ENCODE results near the gene GEMIN2. TPM values are rescaled to one million over a fixed set of nuclear protein-coding genes. Genes with fewer than 3 reads are reported as not detected.
"Not testable (repeated sequence)": the region's sequence is repeated elsewhere in the genome, so short reads cannot be mapped to it uniquely, and the experiment has no call there.

GEMIN2 gene
- polyA plus RNA-seq, 12 donors = 12.4 to 23.5 (median 20.2) TPM; not detected in 2

DNA sequence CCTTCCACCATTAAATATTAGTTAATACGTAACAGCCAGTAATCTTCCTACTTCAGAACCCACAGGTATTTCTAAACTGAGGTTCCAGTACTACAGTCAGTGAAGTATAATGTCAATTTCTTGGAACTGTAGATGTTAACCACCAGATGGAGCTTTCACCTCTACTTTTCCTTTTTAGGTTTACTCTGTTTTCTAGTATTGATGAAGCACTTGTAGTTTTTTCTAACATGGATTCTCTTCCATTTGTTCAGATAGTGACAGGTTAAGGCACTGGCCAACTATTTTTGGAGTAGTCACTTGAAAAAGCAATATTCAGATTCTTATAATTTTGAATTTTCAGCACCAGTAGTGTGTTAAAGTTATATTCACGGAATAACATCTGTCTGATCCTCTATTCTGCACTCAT, 6.5 kb upstream of the GEMIN2 start:
- DNase-seq = no peak

DNA sequence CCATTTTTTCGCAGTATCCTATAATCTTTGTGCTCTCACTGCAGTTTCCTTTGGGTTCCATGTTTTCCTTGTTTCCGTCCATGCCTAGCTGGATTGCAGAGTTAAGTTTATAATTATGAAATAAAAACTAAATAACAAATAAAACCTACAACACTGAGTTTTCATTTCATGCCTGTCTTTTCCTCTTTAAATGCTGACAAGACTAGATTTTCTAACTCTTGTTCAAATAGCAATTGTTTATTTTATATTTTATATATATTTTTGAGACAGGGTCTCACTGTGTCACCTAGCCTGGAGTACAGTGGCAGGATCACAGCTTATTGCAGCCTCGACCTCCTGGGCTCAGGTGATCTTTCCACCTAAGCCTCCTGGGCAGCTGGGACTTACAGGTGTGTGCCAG, 5.3 kb upstream of the GEMIN2 start:
- no peak for DNase-seq

DNA sequence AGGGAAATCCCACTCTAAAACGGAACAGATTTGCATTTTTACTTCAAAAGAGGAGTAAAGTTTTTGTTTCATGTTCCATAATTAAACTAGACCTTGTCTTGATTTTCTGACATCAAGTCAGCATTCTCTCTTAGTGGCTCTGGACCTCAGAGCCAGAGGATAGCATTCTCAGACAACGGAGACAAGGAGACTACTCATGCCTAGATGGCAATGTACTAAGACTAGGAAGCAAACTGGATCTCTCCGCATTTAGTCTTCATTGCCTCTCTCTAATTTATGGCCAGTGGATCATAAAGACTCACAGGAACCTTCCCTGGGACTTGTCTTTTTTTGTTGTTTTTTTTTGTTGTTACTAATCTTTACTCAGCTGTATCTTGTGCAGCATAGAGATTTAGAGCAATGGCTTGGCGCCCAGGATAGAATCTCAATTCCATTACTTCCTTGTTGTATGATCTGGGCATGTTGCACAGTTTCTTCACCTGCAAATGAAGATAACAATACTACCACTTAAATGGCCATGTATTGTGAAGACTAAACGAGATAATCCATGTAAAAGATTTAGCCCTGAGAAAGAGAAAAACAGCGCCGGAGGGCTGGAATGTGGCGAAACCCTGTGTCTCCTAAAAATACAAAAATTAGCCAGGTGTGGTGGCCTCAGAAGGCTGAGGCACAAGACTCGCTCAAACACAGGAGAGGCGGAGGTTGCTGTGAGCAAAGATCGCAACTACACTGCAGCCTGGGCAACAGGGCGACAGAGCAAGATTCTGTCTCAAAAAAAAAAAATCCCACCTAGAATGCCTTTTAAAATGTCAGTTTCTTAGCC, 4.0 kb upstream of the GEMIN2 start:
- DNase-seq = no peak

DNA sequence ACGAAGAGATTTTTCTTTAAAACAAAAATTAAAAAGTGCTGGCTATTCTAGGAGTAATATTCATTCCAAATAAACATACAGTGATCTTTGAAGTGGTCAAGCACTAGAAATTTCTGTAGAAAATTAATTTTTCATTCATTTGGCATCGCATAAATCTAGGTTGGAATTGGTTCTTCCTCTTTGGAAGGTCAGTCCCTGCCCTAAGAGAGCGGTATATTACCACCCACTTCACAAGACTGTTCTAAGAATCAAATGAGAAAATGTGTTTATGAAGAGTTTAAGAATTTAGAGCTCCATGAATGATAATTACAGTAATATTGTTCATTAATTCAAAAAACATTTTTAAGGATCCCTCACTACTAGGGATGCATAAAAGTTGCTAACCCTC, 444 bp upstream of the GEMIN2 start:
- no peak for DNase-seq

DNA sequence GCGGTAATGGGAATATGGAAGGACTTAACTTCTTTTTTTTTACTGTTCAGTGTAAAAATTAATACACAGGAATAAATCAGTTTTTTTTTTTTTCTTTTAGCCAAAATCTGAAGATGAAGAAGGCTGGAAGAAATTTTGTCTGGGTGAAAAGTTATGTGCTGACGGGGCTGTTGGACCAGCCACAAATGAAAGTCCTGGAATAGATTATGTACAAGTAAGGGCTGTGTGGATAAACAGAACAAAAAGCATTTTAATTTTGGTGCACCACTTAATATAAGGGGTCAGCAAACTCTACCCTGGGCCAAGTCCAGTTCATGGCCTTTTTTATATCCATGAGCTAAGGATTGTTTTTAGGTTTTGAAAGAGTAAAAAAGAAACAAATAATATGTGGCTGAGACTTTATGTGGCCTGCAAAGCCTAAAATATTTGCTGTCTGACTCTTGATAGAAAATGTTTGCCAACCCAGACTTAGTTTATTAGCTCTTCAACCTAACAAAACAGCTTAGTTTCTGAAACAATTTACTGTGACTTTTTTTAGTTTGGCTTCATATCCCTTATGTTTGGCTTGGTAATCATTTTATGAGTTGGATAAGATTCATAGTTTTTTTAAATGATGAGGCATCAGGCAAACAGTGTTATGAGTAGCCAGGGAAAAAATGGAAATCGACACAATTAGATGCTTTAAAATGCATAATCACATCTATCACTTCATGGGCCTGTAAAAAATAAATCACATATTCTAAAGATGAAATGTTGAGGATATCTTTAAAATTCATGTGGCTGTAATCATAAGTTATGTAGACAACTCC, 8.4 kb downstream of the GEMIN2 start:
- DNase-seq = no peak

DNA sequence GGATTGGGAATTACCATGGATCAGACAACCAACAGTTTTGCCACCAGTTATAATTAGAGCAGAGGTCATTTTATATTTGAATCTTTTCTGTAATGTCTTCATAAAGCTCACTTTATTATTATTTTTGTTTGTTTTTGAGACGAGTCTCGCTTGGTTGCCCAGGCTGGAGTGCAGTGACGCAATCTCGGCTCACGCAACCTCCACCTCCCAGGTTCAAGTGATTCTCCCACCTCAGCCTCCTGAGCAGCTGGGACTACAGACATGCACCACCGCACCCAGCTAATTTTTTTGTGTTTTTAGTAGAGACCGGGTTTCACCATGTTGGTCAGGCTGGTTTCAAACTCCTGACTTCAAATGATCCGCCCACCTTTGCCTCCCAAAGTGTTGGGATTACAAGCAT, 23.7 kb downstream of the GEMIN2 start:
- not testable (repeated sequence) for DNase-seq

DNA sequence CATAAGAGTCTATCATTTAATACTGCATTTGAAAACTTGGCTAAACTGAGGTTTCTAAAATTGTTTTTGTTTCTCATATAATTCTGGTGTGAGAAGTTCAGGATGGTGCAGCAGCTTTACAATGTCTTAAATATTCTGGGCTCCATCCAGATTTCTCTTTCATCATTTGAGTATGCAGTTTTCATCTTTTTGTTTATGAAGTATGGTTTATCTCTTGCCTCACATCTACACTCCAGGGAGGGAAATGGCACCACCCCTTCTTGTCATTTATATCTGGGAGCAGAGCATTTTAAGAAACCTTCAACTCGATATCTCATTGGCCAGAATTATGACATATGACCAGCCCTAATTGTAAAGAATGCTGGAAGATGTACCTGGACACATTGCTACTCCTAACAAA, 24.3 kb downstream of the GEMIN2 start:
- no peak for DNase-seq

DNA sequence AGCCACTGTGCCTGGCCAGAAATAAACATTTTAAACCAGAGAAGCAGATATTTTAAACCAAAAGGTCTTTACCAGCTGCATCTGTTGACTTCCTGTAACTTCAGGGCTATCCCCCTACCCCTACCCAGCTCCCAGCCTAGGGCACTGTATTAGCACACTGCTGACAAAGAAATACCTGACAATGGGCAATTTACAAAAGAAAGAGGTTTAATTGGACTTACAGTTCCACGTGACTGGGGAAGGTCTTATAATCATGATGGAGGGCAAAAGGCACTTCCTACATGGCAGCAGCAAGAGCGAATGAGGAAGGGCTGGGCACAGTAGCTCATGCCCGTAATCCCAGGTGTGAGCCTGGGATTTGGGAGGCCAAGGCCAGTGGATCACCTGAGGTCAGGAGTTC, 26.0 kb downstream of the GEMIN2 start:
- DNase-seq = no peak

DNA sequence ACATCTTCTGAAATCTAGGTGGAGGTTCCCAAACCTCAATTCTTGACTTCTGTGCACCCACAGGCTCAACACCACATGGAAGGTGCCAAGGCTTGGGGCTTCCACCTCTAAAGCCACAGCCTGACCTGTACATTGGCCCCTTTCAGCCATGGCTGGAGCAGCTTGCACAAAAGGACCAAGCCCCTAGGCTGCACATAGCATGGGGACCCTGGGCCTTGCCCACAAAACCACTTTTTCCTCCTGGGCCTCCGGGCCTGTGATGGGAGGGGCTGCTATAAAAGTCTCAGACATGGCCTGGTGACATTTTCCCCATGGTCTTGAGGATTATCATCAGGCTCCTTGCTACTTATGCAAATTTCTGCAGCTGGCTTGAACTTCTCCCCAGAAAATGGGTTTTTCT, 27.5 kb downstream of the GEMIN2 start:
- not testable (repeated sequence) for DNase-seq

DNA sequence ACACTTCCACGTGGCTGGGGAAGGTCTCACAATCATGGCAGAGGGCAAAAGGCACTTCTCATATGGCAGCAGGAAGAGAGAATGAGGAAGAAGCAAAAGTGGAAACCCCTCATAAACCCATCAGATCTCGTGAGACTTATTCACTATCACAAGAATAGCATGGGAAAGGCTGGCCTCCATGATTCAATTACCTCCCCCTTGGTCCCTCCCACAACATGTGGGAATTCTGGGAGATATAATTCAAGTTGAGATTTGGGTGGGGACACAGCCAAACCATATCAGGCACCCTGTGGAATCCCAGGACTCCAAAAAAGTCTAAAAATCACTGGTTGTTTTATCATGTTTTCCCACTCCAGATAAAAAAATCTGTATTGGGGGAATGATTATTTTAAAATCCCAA, 29.1 kb downstream of the GEMIN2 start:
- DNase-seq = not testable (repeated sequence)

DNA sequence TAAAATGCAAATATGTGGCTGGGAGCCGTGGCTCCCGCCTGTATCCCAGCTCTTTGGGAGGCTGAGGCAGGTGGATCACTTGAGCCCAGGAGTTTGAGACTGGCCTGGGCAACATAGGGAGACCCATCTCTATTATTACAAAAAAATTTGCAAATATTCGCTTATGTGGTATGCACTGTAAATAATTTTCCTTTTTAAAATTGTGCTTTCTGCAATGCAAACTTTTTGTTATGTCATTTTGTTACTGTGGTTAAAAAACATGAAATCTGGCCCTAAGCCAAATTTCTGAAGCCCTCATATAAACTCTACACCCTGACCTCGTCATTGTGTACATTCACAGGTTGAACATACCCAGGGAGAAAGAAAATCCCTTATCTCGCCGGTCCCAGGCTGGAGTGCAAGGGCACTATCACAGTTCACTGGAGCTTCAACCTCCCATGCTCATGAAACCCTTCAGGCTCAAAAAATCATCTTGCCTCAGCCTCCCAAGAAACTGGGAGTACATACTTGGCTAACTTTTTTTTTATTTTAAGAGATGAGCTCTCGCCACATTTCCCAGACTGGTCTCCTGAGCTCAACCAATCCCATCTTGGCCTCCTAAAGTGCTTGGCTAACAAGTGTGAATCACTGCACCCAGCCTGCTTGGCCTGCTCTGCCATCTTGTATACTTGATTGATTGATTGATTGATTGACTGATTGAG, 31.3 kb downstream of the GEMIN2 start:
- DNase-seq = no peak

DNA sequence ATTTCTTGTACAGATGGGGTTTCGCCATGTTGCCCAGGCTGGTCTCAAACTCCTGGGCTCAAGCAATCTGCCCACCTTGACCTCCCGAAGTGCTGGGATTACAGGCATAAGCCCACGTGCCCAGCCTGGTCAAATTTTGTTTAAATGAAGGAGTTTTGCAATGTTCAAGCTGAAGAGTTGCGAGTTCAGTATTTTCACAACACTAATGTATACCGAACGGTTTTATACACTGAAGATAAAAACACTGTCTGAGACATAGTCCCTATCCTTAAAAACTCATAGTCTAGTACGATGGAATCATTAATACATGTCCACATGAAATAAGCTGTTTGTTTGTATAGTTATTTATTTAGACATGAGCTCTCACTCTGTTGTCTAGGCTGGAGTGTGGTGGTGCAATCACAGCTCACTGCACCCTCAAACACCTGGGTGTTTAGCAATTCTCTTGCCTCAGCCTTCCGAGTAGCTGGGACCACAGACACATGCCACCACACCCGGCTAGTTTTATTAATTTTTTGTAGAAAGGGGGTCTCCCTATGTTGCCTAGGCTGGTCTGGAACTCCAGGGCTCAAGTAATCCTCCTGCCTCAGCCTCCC, 40.6 kb downstream of the GEMIN2 start:
- no peak for DNase-seq

DNA sequence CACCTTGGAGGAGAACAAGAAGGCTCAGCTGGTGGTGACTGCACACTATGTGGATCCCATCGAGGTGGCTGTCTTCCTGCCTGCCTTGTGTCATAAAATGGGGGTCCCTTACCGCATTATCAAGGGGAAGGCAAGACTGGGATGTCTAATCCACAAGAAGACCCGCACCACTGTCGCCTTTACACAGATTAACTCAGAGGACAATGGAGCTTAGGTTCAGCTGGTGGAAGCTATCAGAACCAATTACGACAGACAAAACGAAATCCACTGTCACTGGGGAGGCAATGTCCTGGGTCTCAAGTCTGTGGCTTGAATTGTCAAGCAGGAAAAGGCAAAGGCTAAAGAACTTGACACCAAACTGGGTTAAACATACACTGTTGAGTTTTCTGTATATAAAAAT, 43.4 kb downstream of the GEMIN2 start:
- DNase-seq = no peak

DNA sequence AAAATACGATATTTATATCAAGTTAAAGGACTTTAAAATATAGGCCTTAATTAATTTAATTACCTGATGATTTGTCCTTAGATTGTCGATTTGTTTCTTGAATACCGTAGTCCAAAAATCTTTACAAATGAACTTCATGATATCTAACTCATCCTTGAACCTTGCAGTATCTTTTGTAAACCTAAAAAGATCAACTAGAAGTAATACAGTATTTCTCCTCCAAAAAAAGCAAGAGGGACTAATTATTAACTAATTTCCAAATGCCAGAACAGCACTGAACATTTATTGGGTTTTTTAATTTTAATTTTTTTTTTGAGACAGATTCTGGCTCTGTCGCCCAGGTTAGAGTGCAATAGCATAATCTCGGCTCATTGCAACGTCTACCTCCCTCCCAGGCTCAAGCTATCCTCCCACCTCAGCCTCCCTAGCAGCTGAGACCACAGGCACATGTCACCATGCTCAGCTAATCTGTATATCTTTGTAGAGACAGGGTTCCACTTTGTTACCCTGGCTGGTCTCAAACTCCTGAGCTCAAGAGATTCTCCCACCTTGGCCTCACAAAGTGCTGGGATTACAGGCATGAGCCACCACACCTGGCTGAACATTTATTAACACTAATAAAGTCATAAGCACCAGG, 44.2 kb downstream of the GEMIN2 start:
- DNase-seq = no peak

DNA sequence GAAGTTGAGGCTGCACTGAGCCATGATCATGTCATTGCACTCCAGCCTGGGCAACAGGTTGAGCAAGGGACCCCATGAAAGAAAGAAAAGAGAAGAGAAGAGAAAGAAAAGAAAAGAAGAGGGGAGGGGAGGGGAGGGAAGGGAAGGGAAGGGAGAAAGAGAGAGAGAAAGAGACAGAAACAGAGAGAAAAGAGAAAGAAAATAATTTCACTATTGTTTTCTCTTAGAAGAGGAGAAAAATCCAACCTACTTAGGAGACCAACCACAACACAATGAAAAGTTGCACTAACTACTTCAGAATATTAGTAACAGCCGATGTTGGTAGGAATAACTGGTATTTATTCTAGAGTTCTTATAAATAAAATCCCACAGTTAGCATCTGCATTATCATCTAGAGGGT, 46.4 kb downstream of the GEMIN2 start:
- DNase-seq = no peak

DNA sequence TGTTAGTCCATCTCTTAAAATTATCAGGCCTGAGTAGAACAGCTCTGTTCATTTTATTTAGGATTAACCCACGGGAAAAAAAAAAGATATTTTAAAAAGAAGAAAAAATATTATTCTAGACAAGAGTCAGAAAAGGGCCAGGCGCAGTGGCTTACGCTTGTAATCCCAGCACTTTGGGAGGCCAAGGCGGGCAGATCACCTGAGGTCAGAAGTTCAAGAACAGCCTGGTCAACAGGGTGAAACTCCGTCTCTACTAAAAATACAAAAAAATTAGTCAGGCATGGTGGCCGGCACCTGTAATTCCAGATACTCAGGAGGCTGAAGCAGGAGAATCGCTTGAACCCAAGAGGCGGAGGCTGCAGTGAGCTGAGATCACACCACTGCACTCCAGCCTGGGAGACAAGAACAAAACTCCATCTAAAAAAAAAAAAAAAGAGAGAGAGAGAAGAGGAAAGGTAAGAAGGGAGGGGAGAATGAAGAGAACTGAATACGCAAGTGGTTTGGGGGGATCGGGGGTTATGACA, 53.7 kb downstream of the GEMIN2 start:
- not testable (repeated sequence) for DNase-seq

DNA sequence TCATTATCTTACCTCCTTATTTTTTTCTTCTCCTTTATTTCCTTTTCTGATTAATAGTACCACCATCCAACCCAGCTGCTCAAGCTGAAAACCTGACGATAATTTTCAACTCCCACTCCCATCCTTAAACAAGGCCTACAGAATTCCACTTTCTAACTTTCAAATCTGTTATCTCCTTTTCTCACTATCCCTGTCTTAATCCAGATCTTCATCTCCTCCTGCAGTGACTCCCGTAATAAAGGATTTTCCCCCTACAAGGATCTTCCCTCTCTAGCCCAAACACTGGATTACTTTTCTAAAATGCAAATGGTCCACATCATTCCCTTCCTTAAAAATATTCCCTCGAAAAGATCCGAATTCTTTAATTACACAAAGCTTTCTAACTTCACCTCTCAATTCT, 54.5 kb downstream of the GEMIN2 start:
- no peak for DNase-seq

DNA sequence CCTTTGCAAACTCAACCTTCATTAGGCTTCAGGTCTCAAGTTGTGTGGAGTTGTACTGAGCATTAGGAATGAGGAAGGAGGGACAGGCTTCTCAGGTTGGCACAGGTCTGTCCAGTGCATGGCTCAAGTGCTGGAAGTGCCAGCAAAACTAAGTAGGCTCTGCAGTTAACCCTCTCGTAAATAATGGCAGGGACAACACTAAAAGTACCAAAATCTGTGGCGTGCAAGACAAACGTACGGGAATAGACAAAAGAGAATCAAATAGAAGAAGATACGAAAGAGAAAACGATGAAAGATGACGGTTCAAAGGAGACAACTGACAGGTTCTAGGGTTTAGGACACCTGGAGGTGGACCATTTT, 55.4 kb downstream of the GEMIN2 start:
- peak; percentile 18 for DNase-seq

DNA sequence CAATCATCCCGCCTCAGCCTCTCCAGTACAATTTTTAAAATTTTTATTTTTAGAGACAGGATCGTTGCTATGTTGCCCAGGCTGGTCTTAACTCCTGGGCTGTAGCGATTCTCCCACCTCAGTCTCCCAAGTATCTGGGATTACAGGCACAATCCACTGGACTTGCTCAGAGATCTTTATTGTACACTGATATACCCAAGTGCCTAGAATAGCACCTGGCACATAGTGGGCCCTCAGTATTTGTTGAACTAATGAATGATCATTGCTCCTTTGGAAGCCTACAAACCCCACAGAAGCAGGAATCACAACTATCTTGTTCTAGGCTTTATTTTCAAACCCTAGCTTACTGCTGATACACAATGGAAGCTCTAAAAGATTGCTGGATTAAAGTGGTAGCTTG, 59.1 kb downstream of the GEMIN2 start:
- DNase-seq = no peak

DNA sequence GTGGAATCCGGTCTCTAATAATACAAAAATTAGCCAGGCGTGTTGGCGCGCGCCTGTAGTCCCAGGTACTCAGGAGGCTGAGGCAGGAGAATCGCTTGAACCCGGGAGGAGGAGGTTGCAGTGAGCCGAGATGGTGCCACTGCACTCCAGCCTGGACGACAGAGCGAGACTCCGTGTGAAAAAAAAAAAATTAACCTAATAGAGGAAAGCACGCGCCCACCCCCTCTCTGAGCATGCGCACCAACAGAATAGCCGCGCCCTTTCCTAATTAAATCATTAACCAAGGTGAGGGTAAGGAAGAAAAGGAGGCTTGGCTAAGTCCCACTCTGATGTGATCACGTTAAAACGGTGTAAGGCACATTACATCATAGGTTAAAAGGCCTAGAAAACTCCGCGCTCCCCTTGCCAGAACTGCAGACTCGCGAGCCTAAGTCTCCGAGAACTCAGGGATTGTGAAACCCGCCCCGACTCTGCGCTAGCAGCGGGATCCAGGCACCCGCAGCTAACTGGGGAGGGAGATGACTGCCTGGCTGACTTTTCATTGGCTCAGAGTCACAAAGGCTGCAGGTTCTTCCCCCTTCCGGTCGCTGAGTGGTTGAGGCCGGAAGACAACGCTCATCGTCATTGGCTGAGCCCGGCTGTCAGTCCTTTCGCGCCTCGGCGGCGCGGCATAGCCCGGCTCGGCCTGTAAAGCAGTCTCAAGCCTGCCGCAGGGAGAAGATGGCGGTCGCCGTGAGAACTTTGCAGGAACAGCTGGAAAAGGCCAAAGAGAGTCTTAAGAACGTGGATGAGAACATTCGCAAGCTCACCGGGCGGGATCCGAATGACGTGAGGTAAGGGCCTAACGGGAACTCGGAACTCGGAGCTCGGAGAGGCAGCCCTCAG, 60.7 kb downstream of the GEMIN2 start, which contains the start of gene PNN:
TSS of gene PNN (plus strand) at position 695 of the 885 bp plus-strand sequence. CDS start at position 721, 26 bp downstream.
- peak; percentile 99 for DNase-seq

All from muscle of arm (tissue), 12 donors.